Skeletal muscle satellite cell (primary cell): Measurements from ENCODE around the gene IL12RB2.

Source experiments
- H3K27me3 ChIP-seq: 2 replicates; pipeline ENCODE4 v1.7.0; 2013; ENCODE audit warnings: low read length; ENCODE audit not compliant: control insufficient read depth, insufficient read depth
- H3K36me3 ChIP-seq: 2 replicates; pipeline ENCODE4 v1.7.0; 2013; ENCODE audit warnings: mild to moderate bottlenecking, control low read depth, low read length; ENCODE audit not compliant: insufficient read depth
- H3K4me1 ChIP-seq: 2 replicates; pipeline ENCODE4 v1.7.0; 2013; ENCODE audit warnings: low read length; ENCODE audit not compliant: control insufficient read depth, insufficient read depth
- H3K4me2 ChIP-seq: 2 replicates; pipeline ENCODE4 v1.7.0; 2013; ENCODE audit warnings: mild to moderate bottlenecking, low read length
- H3K4me3 ChIP-seq: 2 replicates; pipeline ENCODE4 v1.7.0; 2013; ENCODE audit warnings: low read length
- H3K9ac ChIP-seq: 2 replicates; pipeline ENCODE4 v1.7.0; 2013; ENCODE audit warnings: mild to moderate bottlenecking, low read depth, low read length, moderate library complexity
- H3K9me3 ChIP-seq: replicated peaks from 2 replicates; pipeline ENCODE4 v1.7.0; 2013; ENCODE audit warnings: mild to moderate bottlenecking, control low read depth, low read length

Gene IL12RB2

GRCh38 chr1:67313934-67314671 lies 6.4 kb downstream of the IL12RB2 start:
- Histone ChIP-seq H3K9ac (no peak overlapping the region), H3K4me1 (peaks cover 9% of the 10 kb centered on the region), H3K4me2 (no peak overlapping the region), H3K36me3 (no peaks in the 10 kb centered on the region), H3K27me3 (peaks cover 10% of the 10 kb centered on the region), H3K4me3 (no peak overlapping the region), H3K9me3 (no peaks in the 10 kb centered on the region)

- no peak overlapping the region for H3K4me3 ChIP-seq
- H3K4me2 ChIP-seq, result no peak overlapping the region
- H3K9me3 ChIP-seq, result no peaks in the 10 kb centered on the region
- H3K4me1 ChIP-seq, result peaks cover 9% of the 10 kb centered on the region
- no peak overlapping the region for H3K9ac ChIP-seq
- no peaks in the 10 kb centered on the region for H3K36me3 ChIP-seq
- peaks cover 5% of the 10 kb centered on the region for H3K27me3 ChIP-seq
These were observed 7.0 kb downstream of the IL12RB2 start for GRCh38 chr1:67314696-67315095.

GRCh38 chr1:67316180-67316902 lies 8.7 kb downstream of the IL12RB2 start:
- Histone ChIP-seq H3K36me3 (no peaks in the 10 kb centered on the region), H3K4me1 (peaks cover 9% of the 10 kb centered on the region)

GRCh38 chr1:67316918-67317317 lies 9.2 kb downstream of the IL12RB2 start:
- Histone ChIP-seq H3K27me3 (peaks cover 11% of the 10 kb centered on the region), H3K4me3 (no peak overlapping the region), H3K4me2 (no peak overlapping the region), H3K9me3 (no peaks in the 10 kb centered on the region), H3K4me1 (peaks cover 9% of the 10 kb centered on the region), H3K9ac (no peak overlapping the region), H3K36me3 (no peaks in the 10 kb centered on the region)

More at GRCh38 chr1:67316180-67316902, 8.7 kb downstream of the IL12RB2 start:
- H3K9me3 ChIP-seq, result no peaks in the 10 kb centered on the region
- H3K9ac ChIP-seq, result no peak overlapping the region
- H3K27me3 ChIP-seq, result peaks cover 5% of the 10 kb centered on the region
- H3K4me3 ChIP-seq, result no peak overlapping the region
- no peak overlapping the region for H3K4me2 ChIP-seq

- Histone ChIP-seq H3K27me3 (peaks cover 12% of the 10 kb centered on the region), H3K4me3 (no peak overlapping the region), H3K9me3 (no peaks in the 10 kb centered on the region), H3K4me1 (peaks cover 9% of the 10 kb centered on the region), H3K9ac (no peak overlapping the region), H3K36me3 (no peaks in the 10 kb centered on the region), H3K4me2 (no peak overlapping the region)
These were observed 10.1 kb downstream of the IL12RB2 start for GRCh38 chr1:67317803-67318202.

- H3K9me3 ChIP-seq, result no peaks in the 10 kb centered on the region
- peaks cover 7% of the 10 kb centered on the region for H3K27me3 ChIP-seq
- no peaks in the 10 kb centered on the region for H3K4me1 ChIP-seq
- H3K4me3 ChIP-seq, result no peak overlapping the region
- H3K9ac ChIP-seq, result no peak overlapping the region
- no peak overlapping the region for H3K4me2 ChIP-seq
- H3K36me3 ChIP-seq, result no peaks in the 10 kb centered on the region
These were observed 14.8 kb downstream of the IL12RB2 start for GRCh38 chr1:67322442-67322841.

- H3K27me3 ChIP-seq, result peaks cover 7% of the 10 kb centered on the region
- H3K36me3 ChIP-seq, result no peaks in the 10 kb centered on the region
- no peak overlapping the region for H3K9ac ChIP-seq
- H3K4me1 ChIP-seq, result no peaks in the 10 kb centered on the region
- no peak overlapping the region for H3K4me3 ChIP-seq
- H3K9me3 ChIP-seq, result no peaks in the 10 kb centered on the region
- H3K4me2 ChIP-seq, result no peak overlapping the region
These were observed 15.4 kb downstream of the IL12RB2 start for GRCh38 chr1:67323087-67323486.

- no peaks in the 10 kb centered on the region for H3K4me1 ChIP-seq
- no peak overlapping the region for H3K4me3 ChIP-seq
- H3K9ac ChIP-seq, result no peak overlapping the region
- H3K9me3 ChIP-seq, result no peaks in the 10 kb centered on the region
- H3K4me2 ChIP-seq, result no peak overlapping the region
- no peaks in the 10 kb centered on the region for H3K36me3 ChIP-seq
- H3K27me3 ChIP-seq, result peaks cover 7% of the 10 kb centered on the region
These were observed 16.4 kb downstream of the IL12RB2 start for GRCh38 chr1:67324068-67324467.

- Histone ChIP-seq H3K9me3 (no peaks in the 10 kb centered on the region), H3K36me3 (no peaks in the 10 kb centered on the region), H3K4me3 (no peak overlapping the region), H3K4me1 (no peaks in the 10 kb centered on the region), H3K27me3 (no peaks in the 10 kb centered on the region), H3K4me2 (no peak overlapping the region), H3K9ac (no peak overlapping the region)
These were observed 20.3 kb downstream of the IL12RB2 start for GRCh38 chr1:67327864-67328466.

- H3K9me3 ChIP-seq, result no peaks in the 10 kb centered on the region
- H3K4me3 ChIP-seq, result no peak overlapping the region
- no peaks in the 10 kb centered on the region for H3K27me3 ChIP-seq
- H3K36me3 ChIP-seq, result no peaks in the 10 kb centered on the region
- no peak overlapping the region for H3K9ac ChIP-seq
- no peaks in the 10 kb centered on the region for H3K4me1 ChIP-seq
- no peak overlapping the region for H3K4me2 ChIP-seq
These were observed 25.2 kb downstream of the IL12RB2 start for GRCh38 chr1:67332653-67333529.

- Histone ChIP-seq H3K4me3 (no peak overlapping the region), H3K36me3 (no peaks in the 10 kb centered on the region), H3K4me1 (peaks cover 1% of the 10 kb centered on the region), H3K9me3 (no peaks in the 10 kb centered on the region), H3K27me3 (no peaks in the 10 kb centered on the region), H3K9ac (no peak overlapping the region), H3K4me2 (no peak overlapping the region)
These were observed 25.9 kb downstream of the IL12RB2 start for GRCh38 chr1:67333603-67334002.
